DMS114 treated with DMSO at 0.1 percent for 48 hours (cell line): Measurements from ENCODE around the gene SLC35F3.
"Not testable (repeated sequence)": the region's sequence is repeated elsewhere in the genome, so short reads cannot be mapped to it uniquely, and the experiment has no call there.

Source experiments
- DNase-seq: peaks from one replicate; lab custom pipeline; 2025; ENCODE audit not compliant: unreplicated experiment; lab: John Stamatoyannopoulos, UW

The SLC35F3 gene

GRCh38 chr1:234277161-234277868 lies 372.8 kb downstream of the SLC35F3 start:
- no peak for DNase-seq

DNA sequence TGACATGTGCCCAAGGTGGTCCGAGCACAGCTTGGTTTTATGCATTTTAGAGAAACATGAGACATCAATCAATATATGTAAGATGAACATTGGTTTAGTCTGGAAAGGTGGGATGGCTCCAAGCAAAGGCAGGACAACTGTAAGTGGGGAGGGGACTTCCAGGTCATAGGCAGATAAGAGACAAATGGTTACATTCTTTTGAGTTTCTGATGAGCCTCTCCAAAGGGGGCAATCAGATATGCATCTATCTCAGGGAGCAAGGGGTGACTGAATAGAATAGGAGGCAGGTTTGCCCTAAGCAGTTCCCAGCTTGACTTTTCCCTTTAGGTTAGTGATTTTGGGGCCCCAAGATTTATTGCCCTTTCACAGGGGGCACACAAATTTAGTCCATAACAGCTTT lies 374.5 kb downstream of the SLC35F3 start:
- no peak for DNase-seq

DNA sequence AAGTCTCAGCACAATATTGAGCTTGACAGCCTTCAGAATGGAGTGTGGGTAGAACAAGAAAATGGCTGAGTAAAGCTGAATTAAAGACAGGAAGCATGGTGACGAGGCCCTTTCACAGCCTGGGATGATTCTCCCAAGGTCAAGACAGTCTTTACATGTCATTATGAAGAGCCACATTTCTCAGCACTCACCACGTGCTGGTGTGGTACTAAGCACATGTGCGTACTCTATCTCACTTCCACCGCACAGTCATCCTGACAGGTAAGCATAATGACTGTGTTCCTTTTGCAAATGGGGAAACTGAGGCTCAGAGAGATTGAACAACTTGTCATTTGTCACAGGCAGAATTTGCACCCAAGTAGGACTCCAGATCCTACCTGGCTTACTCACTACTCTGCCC lies 376.0 kb downstream of the SLC35F3 start:
- DNase-seq: no peak

GRCh38 chr1:234281826-234282489 lies 377.5 kb downstream of the SLC35F3 start:
- DNase-seq: no peak

DNA sequence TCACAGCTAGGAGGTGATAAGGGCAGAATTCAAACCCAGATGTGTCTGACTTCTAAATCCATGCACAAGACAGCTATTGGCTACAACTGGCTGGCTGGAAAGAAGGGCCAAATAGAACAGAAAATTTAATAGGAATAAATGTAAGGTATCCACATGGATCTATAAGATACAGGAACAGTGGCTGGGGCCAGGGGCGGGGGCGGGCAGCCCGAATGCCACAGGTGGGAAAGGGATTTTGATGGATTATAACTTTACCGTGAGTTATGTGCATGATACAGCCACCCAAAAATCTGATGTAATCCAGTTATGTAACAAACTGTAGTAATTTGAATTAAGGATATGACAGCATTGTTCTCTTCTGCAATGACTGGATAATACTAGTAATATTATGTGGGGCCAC lies 381.7 kb downstream of the SLC35F3 start:
- no peak for DNase-seq

DNA sequence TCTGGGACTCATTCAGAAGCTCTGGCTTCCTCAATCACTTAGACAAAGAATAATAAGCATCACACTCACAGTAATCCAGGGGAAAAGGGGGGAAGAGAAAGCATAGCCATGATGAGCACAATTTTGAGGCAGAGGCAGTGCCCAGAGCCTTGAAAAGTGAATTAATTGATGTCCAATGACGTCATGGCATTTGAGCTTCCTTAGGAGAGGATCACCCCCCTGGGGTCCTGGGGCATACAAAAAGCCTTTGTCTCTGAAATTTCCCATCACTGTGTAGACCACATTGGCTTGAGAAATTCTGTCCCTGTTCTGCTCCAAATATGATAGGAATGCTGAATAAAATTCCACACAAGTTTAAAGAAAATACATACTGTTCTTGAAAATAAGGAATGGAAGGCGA lies 384.5 kb downstream of the SLC35F3 start:
- no peak for DNase-seq

DNA sequence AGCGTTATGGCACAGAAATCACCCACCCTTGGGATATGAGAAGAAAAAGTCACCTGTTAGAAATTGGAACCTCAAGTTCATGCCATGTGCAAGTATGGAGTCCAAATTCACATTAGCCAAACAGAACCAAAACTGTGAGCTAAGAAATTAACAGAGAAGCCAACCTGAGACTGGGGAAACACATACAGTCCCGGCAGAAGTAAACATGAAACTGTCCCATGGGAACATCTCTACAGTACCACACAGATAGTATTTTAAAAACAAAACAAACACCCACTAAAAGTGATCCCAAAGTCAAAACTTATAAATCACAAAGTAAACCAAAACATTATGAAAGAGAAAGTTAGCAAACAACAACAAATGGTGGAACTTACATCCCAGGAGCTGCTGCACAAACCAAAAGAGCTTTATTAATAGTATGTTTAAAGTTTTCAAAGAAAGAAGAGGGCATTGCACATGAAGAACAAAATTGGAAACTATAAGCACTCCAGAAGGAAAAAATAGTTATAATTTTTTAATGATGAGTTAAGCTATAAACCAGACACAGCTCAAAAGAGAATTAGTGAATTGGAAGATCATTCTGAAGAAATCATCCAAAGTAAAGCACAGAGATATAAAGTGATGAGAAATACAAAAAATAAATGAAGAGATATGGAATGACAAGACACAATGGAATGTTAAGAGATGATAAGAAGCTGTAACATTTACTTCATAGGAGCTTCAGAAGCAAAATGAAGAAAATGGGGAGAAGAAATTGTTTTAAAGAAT lies 385.2 kb downstream of the SLC35F3 start:
- DNase-seq: no peak

DNA sequence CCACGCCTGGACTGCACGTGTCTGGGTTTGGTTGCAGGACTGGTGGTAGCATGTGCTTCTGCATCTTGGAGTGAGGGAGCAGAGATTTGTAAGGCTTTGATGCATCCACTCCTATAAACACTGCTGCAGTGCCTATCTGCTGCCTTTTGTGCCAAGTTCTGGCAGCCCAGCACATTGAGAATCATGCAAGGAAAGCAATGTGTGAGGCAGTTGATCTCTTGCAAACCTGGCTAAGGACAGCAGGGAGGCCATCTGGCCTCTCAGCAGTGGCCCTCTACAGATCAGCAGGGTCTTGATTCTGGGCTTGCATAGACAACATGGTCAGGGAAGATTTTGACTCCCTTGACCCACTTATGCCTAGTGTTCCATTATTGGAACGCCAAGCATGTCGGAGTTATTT lies 387.5 kb downstream of the SLC35F3 start:
- no peak for DNase-seq

GRCh38 chr1:234292548-234292947 lies 388.1 kb downstream of the SLC35F3 start:
- DNase-seq: no peak

- DNase-seq: no peak
Observed at GRCh38 chr1:234294109-234294817, 389.8 kb downstream of the SLC35F3 start.

DNA sequence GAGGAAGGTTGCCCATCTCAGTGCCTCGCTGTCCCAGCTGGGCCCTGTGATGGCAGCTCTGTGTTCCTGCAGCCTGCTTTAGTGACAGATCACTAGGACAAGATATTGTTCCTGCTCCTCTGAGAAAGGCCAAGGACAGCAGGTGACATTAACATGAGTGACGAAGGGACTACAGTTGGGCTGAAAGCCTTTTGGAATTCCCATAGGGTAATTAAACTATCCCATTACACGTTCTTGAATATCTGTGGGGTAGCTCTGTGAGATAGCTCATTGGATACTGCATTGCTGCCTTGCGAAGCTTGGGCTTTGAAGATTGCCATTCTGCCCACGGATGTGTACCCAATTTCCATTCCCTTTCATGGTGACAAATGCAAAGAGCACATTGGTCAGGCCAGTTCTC lies 390.6 kb downstream of the SLC35F3 start:
- no peak for DNase-seq

DNA sequence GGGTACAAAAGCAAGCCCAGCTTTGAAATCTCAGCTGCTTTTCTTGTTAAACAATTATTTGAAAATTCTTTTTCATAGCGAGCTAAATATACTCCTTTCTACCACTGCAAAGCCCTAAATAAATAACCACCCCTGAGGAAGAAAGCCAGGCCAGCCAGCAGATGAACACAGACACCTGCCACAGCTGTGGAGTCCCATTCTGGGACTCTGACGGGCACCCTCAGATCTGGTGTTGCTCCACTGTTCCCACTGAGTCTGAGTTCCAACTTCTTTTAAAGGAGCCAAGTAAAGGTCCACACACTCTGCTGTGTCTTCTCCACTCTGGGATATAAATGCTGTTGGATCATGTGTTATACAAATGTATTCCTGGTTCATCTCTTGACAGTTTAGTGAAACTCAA lies 391.1 kb downstream of the SLC35F3 start:
- DNase-seq: no peak

- no peak for DNase-seq
Observed at GRCh38 chr1:234296496-234296895, 392.0 kb downstream of the SLC35F3 start.

DNA sequence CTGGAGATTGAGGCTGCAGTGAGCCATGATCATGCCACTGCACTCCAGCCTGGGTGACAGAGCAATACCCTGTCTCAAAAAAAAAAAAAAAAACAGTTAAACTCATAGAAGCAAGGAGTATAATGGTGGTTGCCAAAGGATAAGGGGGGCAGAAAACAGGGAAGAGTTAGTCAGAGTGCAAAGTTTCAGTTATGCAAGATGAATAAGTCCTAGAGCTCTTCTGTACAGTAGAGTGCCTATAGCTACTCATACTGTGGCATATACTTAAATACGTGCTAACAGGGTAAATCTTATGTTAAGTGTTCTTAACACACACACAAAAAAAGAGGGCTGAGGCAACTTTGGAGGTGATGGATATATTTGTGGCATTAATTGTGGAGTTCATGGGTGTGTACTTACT lies 393.2 kb downstream of the SLC35F3 start:
- DNase-seq: no peak

- DNase-seq: no peak
Observed at GRCh38 chr1:234300096-234300495, 395.6 kb downstream of the SLC35F3 start.

DNA sequence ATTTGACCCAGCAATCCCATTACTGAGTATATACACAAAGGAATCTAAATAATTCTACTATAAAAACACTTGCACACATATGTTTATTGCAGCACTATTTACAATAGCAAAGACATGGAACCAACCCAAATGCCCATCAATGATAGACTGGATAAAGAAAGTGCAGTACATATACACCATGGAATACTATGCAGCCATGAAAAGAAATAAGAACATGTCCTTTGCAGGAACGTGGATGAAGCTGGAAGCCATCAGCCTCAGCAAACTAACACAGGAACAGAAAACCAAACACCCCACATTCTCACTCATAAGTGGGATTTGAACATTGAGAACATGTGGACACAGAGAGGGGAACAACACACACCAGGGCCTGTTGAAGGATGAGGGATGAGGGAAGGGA lies 397.2 kb downstream of the SLC35F3 start:
- DNase-seq: not testable (repeated sequence)

GRCh38 chr1:234302354-234302962 lies 398.0 kb downstream of the SLC35F3 start:
- DNase-seq: no peak

DNA sequence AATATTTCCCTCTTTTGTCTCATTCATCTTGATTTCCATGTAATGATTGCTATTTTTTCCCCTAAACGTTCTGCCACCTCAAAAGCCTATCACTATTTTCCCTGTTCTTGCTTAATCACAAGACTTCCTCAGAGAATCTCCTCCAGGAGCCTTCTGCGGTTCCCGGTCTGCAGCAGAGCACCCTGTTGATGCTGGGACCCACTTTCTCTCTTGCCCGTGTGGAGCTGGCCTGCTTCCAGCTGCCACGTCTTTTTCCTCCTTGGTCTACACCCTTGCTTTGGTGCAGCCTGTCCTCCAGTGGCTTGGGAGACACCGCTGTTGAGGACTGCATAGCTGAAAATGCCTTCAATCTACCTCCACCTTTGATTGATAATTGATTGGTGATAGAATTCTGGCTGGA lies 398.8 kb downstream of the SLC35F3 start:
- DNase-seq: no peak

- DNase-seq: no peak
Observed at GRCh38 chr1:234307726-234308125, 403.2 kb downstream of the SLC35F3 start.

DNA sequence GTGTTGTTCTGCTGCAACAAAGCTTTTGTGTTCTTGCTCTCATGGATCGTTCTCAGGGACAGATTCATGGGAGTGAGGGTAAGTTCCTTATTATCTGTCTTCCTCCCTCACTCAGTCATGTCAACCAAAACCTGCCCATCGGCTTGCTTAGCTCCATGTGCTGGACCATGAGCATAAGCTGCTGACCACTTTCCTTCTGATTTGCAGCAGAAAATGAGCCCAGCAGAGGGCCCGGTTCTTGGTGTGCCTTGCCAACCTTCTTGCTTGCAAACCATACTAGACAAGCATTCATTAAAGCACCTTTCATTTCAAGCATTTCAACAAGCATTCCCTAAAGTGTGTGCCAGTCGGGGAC lies 404.7 kb downstream of the SLC35F3 start:
- DNase-seq: no peak
